Endometrium (tissue), 2 donors: ENCODE data around the gene PRKAR2B.

Source experiments
- FAIRE-seq: peaks from 2 replicates; lab custom pipeline; 2012; peaks lifted over from hg19 to GRCh38; lab: Jason Lieb, UNC
- donor health status: control.
- donor health status: control.

Gene PRKAR2B

DNA sequence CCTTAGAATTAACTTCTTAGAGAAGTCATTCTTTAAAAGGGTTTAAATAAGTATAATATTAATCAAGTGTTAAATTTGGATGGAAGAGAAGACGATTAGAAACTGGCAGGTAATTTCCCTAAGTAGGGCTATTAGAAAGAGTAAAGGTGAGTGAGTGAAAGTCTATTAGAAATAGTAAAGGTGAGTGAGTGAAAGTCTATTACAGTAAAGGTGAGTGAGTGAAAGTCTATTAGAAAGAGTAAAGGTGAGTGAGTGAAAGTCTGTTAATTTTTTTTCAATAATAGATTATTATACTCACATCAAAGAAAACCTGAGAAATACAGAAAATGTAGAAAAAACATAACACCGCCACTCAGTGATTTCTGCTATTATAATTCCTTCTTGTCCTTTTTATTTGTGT, 113.5 kb downstream of the PRKAR2B start:
- FAIRE-seq = no peak

DNA sequence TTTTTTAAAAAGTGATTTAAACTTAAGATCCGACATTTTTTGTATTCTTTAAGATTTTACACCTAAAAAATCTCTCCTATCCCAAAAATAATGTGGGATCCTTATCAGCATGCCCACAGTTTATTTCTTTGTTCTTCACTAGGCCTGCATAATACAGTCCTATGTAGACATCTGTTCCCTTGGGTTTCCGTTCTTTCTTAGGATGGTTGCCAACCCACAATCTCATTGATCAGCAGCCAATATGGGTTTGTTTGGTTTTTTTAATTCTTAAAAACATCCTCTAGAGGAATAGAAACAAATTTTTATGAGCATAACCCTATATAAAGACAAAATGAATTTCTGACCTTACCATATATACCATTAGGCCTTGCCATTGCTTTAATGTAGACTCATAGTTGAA, 115.9 kb downstream of the PRKAR2B start:
- no peak for FAIRE-seq

DNA sequence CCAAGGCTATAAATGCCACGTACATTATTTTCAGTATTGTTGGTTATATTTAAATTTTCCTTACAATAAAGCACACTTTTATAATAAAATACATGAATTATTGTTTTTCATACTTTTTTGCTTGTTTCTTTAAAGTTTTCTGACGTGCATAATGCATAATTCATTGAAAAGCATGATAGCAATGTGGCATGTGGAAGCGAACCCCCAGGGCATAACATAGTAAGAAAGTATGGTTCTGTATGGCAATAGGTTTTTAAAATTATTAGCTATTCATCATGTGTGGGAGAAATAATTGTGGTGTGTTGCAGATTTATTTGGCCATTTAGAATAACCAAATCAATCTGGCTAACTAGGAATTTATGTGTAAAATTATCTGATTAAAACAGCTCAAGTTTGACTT, 116.9 kb downstream of the PRKAR2B start:
- no peak for FAIRE-seq

DNA sequence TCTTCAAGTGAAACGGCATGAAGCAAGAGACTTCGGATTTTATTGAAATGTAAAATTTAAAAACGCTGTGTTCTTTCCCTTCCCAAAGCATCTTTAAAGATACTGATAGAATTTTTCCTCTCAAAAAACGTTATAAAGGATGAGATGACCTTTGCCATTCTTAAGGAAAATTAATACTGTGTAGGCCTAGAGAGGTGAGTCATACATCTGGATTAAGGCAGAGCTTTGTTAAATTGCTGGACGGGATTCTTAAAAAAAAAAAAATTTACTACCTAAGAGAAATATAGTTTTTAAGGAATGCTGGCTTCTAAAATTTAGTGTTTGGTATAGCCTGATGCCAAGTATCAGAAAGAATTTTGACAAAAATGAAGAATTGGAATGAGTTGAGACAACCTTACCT, 118.0 kb downstream of the PRKAR2B start:
- FAIRE-seq = no peak

DNA sequence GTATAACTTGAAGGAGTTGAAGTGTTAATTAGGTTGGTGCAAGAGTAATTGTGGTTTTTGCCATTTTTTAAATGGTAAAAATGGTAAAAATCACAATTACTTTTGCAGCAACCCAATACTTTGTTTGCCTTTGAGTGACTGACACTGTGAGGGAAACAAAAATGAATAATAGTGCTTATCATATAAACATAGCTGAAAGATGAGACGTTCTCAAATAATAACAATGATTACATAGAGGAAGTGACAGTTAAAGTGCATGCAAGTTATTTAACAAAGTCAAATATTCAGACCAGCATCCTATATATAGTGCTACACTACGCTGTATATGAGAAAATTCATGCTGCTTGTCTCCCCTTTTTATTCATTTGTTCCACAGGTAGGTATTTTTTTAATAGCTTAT, 119.6 kb downstream of the PRKAR2B start:
- FAIRE-seq = no peak

DNA sequence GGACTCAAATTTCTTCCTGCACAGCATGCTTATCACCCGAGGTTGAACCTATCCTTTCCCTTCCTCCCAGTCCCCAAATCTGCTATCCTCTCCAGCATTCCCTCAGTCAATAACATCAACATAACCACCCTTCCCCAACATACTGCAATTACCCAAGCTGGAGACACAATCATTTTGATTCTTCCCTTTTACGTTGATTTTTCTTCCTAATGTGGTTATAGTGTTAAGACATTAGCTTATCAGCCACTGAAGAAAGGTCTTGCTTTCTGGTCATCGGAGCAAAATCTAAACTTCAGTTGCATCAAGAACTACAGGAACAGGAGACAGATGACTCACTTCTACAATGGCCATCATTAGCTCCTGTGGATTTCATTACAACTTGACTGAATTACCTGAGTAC, 120.8 kb downstream of the PRKAR2B start:
- no peak for FAIRE-seq

DNA sequence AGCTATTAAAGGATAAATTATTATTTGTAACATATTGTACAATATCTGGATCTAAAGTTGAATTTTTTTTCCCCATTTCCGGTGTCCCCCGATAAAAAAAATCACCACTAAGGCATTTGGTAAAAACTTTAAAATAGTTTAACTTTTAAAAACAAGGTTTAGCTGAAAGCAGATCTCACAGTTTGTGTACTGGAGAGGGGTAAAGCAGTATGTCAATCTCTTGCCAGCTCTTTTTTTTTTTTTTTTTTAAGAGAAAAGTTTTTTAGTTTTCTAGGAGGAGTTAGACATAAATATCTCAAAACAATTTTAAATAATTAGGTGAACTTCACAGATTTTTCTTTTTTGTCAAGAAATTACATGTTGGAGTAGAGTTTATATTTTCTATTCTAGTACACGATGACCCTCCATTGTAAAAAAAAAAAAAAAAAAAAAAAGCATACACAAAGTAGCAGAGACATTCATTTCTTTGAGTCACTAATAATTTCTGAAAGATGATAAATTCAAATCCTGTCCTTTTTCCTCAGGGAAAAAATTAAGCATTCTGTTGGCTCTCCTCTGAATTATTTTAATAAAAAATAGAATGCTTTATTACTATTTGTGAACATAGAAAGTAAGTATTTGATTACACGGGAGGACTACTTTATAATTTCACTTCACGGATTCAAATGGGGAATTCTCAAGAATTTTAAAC, 122.4 kb downstream of the PRKAR2B start:
- no peak for FAIRE-seq

DNA sequence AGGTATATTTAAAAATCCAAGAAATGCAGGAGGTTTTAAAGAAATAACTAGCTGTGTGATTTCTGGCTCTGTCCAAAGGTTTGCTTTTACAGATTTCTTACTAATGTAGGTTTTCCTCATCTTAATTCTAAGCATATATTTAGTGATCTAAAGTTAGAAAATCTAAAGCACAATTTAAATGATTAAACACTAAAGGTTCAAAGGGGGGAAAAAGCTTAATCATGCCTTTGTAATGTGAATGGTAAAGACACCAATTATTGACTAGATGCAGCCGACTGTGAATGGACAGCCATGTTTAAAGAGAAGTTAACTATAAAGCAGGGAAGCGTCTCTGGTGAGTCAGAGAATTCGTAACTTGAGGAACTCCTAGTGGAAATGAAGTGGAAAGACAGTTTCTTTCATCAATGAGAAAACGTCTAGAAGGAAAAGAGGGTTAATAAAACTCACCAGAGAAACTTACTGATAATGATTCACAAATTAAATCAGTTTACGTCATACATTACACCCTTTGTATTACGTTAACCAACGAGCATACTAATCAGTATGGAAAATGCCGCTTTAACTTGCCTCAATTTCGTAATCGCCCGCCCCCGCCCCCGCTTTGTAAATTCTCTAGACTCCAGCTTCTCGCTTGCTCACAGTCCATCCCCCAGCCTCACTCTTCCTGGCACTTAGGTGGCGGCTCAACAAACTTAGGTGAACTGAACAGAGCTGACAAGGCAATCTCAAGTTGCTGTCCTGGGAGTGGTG, 123.2 kb downstream of the PRKAR2B start:
- peak; percentile 72 for FAIRE-seq

DNA sequence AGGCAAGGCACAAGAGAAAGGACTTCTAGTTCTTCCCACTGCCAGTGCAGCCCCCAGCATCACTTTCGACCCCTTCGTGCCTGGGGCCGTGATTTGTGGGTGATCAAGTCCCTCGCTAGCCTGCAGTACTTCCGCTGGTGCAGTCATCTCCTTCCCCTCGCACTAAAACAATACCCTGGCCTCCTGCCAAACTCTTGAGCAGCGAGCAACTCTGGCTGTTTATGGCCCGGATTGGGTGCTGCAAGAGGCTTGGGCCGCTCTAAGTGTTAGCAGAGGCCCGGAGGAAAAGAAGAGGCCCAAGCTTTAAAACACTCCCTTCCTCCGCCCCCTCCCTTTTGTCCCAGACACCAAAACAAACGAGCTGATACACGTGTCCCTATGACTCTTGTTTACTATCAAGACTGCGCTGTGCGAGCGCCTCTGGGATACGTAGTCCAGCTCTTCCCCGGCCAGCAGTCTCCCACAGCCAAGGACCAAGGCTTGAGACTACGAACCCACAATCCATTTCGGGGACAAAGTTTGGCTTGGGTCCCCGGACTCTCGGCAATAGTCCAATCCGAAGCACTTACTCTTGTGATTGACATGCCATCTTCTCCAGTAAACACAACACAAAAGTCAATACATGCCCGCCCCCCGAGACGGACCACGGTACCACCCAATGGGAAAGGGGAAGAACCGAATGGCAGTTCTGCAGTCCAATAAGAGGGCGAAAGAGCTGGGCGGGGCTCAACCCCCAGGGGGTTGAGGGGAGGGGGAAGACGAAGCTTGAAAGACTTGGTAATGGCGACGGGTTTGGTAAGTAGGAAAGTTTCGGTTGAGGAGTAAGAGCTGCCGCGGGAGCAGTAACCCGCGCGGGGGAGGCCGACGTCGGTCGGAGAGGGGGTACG, 124.0 kb downstream of the PRKAR2B start, which contains the start of gene HBP1:
HBP1 (plus strand) TSS at position 771 of the 887 bp plus-strand sequence. CDS start 10,891 bp downstream, outside the sequence.
- peak; percentile 99 for FAIRE-seq

DNA sequence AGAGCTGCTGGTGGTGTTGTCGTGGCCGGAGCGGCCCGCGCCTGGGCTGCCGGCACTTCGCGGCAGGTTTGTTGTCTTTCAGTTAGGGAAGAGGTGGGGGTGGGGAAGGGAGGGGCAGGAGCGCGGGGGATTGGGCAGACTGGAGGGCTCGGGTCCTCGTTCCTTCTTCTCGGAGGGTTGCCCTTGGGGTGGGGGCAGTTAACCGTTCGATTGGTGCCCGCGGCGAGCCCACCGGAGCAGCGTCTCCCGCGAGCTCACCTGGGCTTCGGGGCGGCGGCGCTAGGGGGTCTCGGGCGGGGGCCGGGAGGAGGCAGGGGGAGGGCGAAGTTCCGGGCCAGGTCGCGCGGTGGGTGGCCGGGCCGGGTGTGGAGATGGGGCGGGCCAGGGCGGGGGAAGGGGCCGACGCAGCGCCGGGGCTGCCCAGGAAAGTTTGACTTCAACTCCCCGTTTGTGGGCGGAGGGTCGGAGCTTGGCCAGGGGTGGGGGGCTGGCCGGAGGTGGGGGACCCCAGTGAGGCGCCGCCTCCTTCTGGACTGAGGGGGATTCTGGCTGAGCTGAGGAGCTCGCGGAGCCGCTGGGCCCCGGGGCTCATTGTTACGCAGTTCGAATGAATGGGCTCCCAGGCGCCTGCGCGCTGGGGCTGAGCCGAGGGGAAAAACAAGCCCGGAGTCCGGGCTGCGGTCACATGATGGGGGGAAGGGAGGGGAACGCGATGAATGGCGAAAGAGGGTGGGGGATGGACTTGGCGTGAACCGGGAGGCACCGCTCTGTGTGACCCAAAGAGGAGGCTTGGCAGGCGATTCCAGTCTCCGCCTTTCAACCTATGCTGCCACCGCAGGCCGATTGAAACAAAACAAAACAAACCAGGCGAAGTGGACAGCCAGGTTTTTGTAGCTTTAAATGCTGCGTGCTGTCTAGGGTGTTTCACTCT, 124.9 kb downstream of the PRKAR2B start:
- peak; percentile 37 for FAIRE-seq

DNA sequence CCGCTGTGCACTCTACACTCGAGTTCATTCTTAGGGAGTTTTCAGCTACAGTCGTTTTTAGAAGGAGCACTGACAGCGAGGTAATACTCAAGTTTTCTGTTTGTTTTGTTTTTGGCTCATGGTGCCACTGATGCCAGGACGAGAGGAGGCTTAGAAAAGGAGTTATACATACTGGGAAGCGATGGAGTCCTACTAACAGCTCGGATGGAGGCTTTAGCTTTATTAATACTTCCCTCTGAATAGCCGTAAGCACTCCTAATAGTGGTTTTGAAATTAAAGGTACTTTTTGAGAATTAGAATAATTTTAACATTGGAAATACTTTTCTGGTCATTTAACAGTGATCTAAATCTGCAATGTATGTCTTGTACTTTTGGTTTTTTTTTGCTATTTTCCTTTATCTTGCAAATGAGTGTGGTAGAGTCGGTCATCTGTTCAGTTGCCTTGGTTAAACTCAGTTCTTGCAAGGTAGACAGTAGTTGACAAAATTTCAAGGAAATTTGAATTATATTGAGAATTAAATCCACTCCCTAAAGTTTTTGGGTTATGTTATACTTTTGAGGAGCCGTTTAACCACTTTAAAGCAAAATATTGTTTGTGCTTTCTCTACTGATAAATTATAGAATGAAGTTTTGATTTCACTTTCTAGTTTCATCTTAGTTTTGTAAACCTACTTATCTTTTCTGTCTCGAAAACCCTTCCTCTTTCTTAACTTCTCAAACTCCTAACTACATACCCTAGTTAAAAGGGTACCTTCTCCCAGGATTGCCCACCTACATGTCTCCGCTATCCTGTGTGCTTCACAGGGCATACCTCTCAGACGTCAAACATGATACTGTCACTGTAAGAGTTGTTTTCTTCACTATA, 125.8 kb downstream of the PRKAR2B start:
- FAIRE-seq = peak; percentile 43

DNA sequence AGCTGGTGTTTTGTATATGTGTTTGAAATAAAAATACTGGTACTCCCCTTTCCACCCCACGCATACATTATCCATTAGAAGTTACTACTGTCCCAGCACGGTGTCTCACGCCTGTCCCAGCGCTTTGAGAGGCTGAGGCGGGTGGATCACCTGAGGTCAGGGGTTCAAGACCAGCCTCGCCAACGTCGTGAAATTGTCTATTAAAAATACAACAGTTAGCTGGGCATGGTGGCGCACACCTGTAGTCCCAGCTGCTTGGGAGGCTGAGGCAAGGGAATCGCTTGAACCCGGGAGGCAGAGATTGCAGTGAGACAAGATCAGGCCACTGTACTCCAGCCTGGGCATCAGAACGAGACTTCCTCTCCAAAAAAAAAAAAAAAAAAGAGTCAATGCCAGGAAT, 127.0 kb downstream of the PRKAR2B start:
- FAIRE-seq = no peak

DNA sequence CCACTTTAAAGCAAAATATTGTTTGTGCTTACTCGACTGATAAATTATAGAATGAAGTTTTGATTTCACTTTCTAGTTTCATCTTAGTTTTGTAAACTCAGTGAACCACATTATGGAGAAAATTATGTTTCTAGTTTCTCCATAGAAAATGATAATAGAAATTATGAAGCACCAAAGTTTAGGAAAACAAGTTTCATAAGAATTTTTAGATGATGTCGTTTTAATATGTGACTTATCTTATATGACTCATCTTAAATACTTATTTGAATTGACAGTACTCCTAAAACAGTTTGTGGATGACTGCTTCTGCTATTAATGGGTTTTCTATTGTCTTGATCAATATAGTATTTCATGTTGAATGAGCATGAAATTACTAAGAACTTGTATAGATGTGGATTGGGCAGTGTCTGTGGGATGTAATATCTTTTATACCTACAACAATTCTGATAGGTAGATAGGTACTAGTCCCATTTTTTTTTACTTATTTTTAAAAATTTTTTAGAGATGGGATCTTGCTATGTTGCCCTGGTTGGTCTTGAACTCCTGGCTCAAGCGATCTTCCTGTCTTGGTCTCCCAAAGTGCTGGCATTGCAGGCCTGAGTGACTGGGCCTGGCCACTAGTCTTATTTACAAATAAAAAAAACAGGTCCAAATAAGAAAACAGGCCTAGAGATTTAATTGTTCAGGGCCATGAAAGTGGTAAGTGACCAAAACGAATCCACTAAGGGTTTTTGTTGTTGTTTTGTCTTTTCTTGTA, 127.9 kb downstream of the PRKAR2B start:
- peak; percentile 29 for FAIRE-seq

DNA sequence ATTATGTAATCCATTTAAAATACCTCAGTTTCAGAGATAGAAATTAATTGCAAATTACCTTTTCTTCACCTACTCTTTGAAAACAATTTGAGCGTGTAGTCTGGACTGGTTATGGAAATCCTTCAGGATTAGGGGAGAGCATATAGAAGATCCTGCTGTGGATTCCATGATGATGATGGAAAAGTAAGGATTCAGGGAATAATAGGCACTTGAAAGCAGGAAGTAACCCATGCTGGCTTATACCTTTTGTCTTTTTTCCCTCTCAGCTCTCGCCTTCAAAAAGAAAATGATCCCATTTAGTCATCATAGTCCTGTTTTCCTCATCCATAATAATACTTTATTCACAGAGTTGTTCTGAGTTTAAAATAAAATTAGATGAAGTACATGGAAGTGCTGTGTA, 128.7 kb downstream of the PRKAR2B start:
- no peak for FAIRE-seq

DNA sequence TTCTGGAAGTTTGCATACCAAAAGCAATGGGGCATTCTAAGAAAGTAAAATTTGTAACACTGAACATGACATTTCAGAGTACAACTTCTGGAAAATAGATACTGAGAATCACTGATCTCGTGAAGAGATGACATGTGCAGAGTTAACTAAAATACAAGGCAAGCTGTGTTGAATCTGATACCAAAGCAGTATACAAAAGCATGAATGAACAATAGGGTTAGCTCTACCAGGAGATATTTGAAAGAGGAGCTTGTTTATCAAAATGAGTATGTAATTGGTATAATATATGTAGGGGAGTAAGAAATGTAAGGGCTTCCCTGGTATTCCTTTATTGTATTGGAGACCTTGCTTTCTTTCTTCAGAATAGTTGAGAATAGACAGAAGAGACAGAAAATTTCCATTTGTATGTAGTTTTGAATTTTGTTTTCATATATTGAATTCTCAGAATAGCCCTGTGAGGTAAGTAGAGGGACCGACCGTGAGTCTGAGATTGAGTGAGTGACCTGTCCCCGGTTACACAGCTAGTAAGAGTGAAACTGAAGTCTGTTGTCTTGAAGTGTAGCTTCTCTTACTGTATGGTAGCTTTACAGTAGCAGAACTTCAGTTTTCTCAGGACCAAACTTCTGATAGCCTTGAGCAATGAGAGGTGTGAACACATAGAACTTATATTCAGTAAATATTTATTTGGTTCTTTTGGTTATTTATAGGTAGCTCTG, 129.3 kb downstream of the PRKAR2B start:
- no peak for FAIRE-seq

DNA sequence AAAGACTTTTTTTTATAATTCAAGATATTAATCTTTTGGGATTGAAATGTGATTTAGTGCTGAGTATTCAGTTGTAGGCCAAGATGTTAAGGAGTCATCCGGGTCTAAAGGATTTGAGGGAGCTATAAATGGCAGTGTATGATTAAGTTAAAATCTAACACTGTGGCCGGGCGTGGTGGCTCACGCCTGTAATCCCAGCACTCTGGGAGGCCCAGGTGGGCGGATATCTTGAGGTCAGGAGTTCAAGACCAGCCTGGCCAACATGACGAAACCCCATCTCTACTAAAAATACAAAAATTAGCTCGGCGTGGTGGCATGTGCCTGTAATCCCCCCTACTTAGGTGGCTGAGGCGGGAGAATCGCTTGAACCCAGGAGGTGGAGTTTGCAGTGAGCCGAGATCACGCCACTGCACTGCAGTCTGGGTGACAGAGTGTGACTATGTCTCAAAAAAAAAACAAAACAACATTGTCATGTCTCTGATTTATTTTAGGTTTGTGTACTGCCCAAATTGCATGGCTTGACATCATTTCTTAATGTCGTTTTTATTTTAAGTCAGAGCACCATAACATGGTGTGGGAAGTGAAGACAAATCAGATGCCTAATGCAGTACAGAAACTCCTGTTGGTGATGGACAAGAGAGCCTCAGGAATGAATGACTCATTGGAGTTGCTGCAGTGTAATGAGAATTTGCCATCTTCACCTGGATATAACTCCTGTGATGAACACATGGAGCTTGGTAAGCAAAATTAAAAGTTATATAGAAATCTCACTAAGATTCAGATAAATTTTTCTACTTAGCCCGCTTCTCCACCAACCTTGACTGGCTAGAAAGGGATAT, 135.0 kb downstream of the PRKAR2B start:
- no peak for FAIRE-seq

DNA sequence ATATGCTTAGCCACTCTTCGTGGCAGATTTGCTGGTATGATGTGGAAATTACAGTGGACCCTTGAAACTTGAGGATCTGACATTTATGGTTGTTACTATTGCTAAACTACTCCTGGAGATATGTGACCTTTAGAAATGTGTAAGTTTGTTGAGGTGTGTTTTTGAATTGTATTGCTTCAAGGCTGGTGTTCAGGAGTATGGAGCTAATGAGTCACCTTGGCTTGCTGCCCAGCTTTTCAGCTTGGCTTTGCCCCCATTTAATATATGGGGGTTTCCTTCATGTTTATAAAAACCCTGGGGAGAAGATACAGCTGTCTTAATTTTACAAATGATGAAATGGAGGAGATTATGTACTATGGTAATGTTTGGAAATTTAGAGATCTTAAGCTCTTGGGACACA, 135.9 kb downstream of the PRKAR2B start:
- no peak for FAIRE-seq

DNA sequence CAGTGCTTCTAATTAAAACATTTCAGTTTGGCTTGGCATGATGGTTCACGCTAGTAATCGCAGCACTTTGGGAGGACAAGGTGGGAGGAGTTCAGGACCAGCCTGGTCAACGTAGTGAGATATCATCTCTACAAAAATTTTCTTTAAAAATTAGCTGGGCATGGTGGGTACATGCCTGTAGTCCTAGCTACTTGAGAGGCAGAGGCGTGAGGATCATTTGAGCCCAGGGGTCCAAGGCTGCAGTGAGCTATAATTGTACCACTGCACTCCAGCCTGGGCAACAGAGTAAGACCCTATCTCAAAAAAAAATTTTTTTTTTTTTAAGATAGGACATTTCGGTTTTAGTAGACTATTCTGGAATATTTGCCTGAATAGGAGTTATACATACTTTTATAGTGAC, 136.7 kb downstream of the PRKAR2B start:
- FAIRE-seq = no peak
